H1 (cell line): Measurements from ENCODE around the gene FAM53A. TPM values are rescaled to one million over a fixed set of nuclear protein-coding genes. Genes with fewer than 3 reads are reported as not detected.

Experiments
- CEBPB ChIP-seq: IDR thresholded peaks from 2 replicates; pipeline ENCODE4 v1.6.1; 2012; ENCODE audit warnings: low read depth, low read length
- SUZ12 ChIP-seq: fragments of 200-600 bp; sonication (generic); IDR thresholded peaks from 2 replicates; pipeline ENCODE4 v1.6.1; 2012; ENCODE audit warnings: mild to moderate bottlenecking, inconsistent platforms, low read length, moderate library complexity, mixed read lengths
- polyA plus RNA-seq, 7 experiments: library from polyadenylated mRNA; depleted of rRNA in 3 of 7; stranded (reverse) in 5 of 7; unstranded in 2 of 7; fragments of >200 nt in 5 of 7; fragments of 200-250 nt in 2 of 7; gene quantifications; 1 replicate in 5 of 7; 2 replicates in 1 of 7; 4 replicates in 1 of 7; pipeline versions ENCODE4 v1.2.1 to v1.2.3, GENCODE V29; 2011 to 2013; ENCODE audit warnings: missing spikeins in 2 of 7, mixed read lengths in 2 of 7
- total RNA-seq: library from RNA; stranded (reverse); fragmentation: NEBNext Ultra II Directional; extraction: Animal tissue kit (Norgen Biotek cat#: 25700); gene quantifications from 2 replicates; pipeline ENCODE4 v1.2.1, GENCODE V29; 2021

FAM53A gene
- total and polyA plus RNA-seq, 2 of the 8 experiments (the other 6 are each of a cell fraction or from before 2014, with no cell fraction given): 1.9 to 2.0 TPM

DNA sequence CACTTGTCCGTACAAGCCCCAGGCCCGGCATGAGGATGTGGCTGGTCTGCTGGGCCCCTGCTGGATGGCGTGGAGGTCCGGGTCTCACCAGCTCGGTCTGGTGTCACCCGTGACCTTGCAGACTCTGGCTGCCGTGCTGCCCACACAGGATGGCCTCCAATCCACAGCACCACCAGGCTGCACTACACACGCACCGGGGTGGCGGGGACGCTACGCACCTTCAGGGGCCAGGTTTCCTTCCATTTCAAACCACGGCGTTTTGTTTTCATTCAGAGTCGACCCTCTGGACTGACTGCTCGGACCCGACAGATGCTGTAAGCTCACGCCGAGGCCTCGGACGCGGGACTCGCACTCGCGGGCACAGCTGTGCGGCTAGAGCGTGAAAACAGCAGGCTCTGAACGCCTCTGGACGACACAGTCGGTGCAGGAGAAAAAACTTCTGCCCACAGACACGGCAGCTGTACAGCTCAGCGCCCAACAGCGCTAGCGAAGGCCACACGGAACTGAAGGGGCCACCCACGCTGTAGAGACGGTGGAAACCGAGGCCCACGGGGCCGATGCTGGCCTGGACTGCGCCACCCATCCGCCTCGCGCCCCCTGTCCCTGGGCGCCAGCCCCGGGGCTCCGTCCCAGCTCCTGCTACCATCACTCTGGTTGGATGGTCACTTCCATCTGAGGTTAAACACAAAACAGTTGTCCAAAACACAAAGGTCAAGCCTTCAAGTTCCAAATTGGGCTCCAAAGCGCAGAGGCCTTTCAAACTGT lies 40.0 kb downstream of the FAM53A start (continued):
- TF ChIP-seq SUZ12: no peak
- TF ChIP-seq CEBPB: no peak
